B cell (primary cell): ENCODE results near the gene UQCRH. TPM values are rescaled to one million over a fixed set of nuclear protein-coding genes. Genes with fewer than 3 reads are reported as not detected.

Experiments
- ATAC-seq: fragments of 200-7000 bp; cut with Tn5 transposase; one replicate; pipeline ENCODE4 v1.10.0; 2021; ENCODE audit warnings: low read depth, mild to moderate bottlenecking, moderate number of reproducible peaks, moderate library complexity
- CTCF ChIA-PET: fragments of 350-600 bp; sonication (Branson Sonifier 250); formaldehyde crosslinking; loops from one replicate; lab custom pipeline; 2021; ENCODE audit warnings: antibody characterized with exemption, inconsistent platforms; lab: Charles Lee
- POLR2A ChIA-PET: fragments of 350-600 bp; sonication (Branson Sonifier 250); formaldehyde crosslinking; loops from one replicate; lab custom pipeline; 2021; ENCODE audit warnings: antibody characterized with exemption; lab: Charles Lee
- DNase-seq: peaks from one replicate; pipeline ENCODE4 v3.0.0; 2013
- H2AFZ ChIP-seq: 2 replicates; pipeline ENCODE4 v1.6.1; 2012; ENCODE audit warnings: mild to moderate bottlenecking, low read depth, low read length; ENCODE audit not compliant: insufficient read depth, poor library complexity, severe bottlenecking
- H3K27ac ChIP-seq, 2 donors: 1 replicate in 1 of 2; 2 replicates in 1 of 2; pipeline ENCODE4 v1.5.1; 2012 to 2013; ENCODE audit warnings: low read length in 2 of 2, mild to moderate bottlenecking in 2 of 2, moderate library complexity in 1 of 2
- H3K27me3 ChIP-seq, 4 experiments: fragments of 200-600 bp in 1 of 4; sonication (generic) in 1 of 4; replicated peaks in 1 of 4; 1 replicate in 2 of 4; 2 replicates in 2 of 4; pipeline versions ENCODE4 v1.6.1 to v1.7.0; 2013 to 2016; ENCODE audit warnings: low read length in 3 of 4, mild to moderate bottlenecking in 2 of 4, mixed read lengths in 1 of 4, moderate library complexity in 1 of 4; ENCODE audit not compliant: insufficient read depth in 4 of 4, control insufficient read depth in 3 of 4; ENCODE audit errors: control extremely low read depth in 1 of 4
- H3K36me3 ChIP-seq, 2 experiments: replicated peaks in 1 of 2; 1 replicate in 1 of 2; 2 replicates in 1 of 2; pipeline versions ENCODE4 v1.6.1 to v1.7.1; 2013; ENCODE audit warnings: low read length in 1 of 2; ENCODE audit not compliant: insufficient read depth in 2 of 2, control insufficient read depth in 1 of 2; ENCODE audit errors: control extremely low read depth in 1 of 2, extremely low read depth in 1 of 2
- H3K4me1 ChIP-seq, 2 donors: fragments of 200-600 bp in 1 of 2; sonication (generic) in 1 of 2; 1 replicate in 1 of 2; 2 replicates in 1 of 2; pipeline versions ENCODE4 v1.5.1 to v1.6.1; 2013 to 2017; ENCODE audit warnings: low read length in 2 of 2; ENCODE audit not compliant: control insufficient read depth in 2 of 2, insufficient read depth in 2 of 2
- H3K4me2 ChIP-seq: replicated peaks from 2 replicates; pipeline ENCODE3; 2012; ENCODE audit warnings: mild to moderate bottlenecking, low read depth, low read length; ENCODE audit not compliant: poor library complexity, severe bottlenecking
- H3K4me3 ChIP-seq, 5 experiments: fragments of 200-600 bp in 1 of 5; sonication (generic) in 1 of 5; 1 replicate in 3 of 5; 2 replicates in 2 of 5; pipeline versions ENCODE4 v1.5.1 to v1.7.0; 2011 to 2016; ENCODE audit warnings: low read length in 4 of 5, mild to moderate bottlenecking in 4 of 5, low read depth in 2 of 5, control low read depth in 1 of 5, moderate library complexity in 1 of 5; ENCODE audit not compliant: insufficient read depth in 1 of 5; ENCODE audit errors: control extremely low read depth in 1 of 5, extremely low read depth in 1 of 5
- H3K79me2 ChIP-seq: fragments of 200-600 bp; sonication (generic); one replicate; pipeline ENCODE4 v1.6.0; 2016; ENCODE audit warnings: low read length; ENCODE audit not compliant: control insufficient read depth, insufficient read depth
- H3K9ac ChIP-seq: fragments of 200-600 bp; sonication (generic); 2 replicates; pipeline ENCODE4 v1.6.1; 2017; ENCODE audit warnings: mild to moderate bottlenecking, low read length, moderate library complexity
- H3K9me3 ChIP-seq, 3 donors: one replicate each; pipeline versions ENCODE4 v1.6.1 to v1.7.1; 2013; ENCODE audit warnings: low read length in 2 of 3; ENCODE audit not compliant: control insufficient read depth in 2 of 3, insufficient read depth in 1 of 3; ENCODE audit errors: control extremely low read depth in 1 of 3
- H4K20me1 ChIP-seq: 2 replicates; pipeline ENCODE4 v1.6.0; 2012; ENCODE audit warnings: mild to moderate bottlenecking, low read length; ENCODE audit not compliant: insufficient read depth, control insufficient read depth, poor library complexity, severe bottlenecking
- H3K27ac Mint-ChIP-seq: one replicate; pipeline ENCODE4 v1.8.0; 2021; ENCODE audit warnings: mixed read lengths
- H3K27me3 Mint-ChIP-seq: one replicate; pipeline ENCODE4 v1.8.0; 2021; ENCODE audit warnings: mixed read lengths
- H3K4me1 Mint-ChIP-seq: one replicate; pipeline ENCODE4 v1.8.0; 2021; ENCODE audit warnings: mixed read lengths
- H3K4me3 Mint-ChIP-seq: one replicate; pipeline ENCODE4 v1.8.0; 2021; ENCODE audit warnings: mixed read lengths
- H3K9me3 Mint-ChIP-seq: one replicate; pipeline ENCODE4 v1.8.0; 2022; ENCODE audit warnings: mixed read lengths; ENCODE audit not compliant: insufficient read depth
- CTCF ChIP-seq: fragments of 200-600 bp; IDR thresholded peaks from one replicate; pipeline ENCODE4 v1.8.0; 2022; ENCODE audit warnings: antibody characterized with exemption, mild to moderate bottlenecking
- EZH2 ChIP-seq: IDR thresholded peaks from 2 replicates; pipeline ENCODE4 v1.6.1; 2012; ENCODE audit warnings: borderline replicate concordance, low read depth, mild to moderate bottlenecking, moderate library complexity, low read length; ENCODE audit not compliant: insufficient read depth, poor library complexity, severe bottlenecking
- WGBS: methylation state at CpG from one replicate; pipeline ENCODE4 v1.1.5; 2013; ENCODE audit warnings: missing lambda C conversion rate; ENCODE audit not compliant: insufficient coverage; 5-methylcytosine and 5-hydroxymethylcytosine counted together
- intact Hi-C: fragments of 100-400 bp; cut with micrococcal nuclease; formaldehyde crosslinking; loops from one replicate; pipeline ENCODE4 v1.10.0; 2022
- polyA plus RNA-seq: library from polyadenylated mRNA; depleted of rRNA; stranded (reverse); fragments of >200 nt; gene quantifications from 2 replicates; pipeline ENCODE4 v1.2.3, GENCODE V29; 2012
- total RNA-seq, 2 donors: library from RNA; stranded (reverse); fragments of 120-200 nt in 1 of 2; gene quantifications; 1 replicate in 1 of 2; 2 replicates in 1 of 2; pipeline versions ENCODE4 v1.2.3 to v1.2.4, GENCODE V29; 2013 to 2022

Gene UQCRH
- total and polyA plus RNA-seq, 2 donors (not counting 1 experiment from before 2014, with no cell fraction given) = 146 to 310 TPM

GRCh38 chr1:46362158-46362557 lies 58.7 kb downstream of the UQCRH start:
- Histone ChIP-seq H3K79me2 (no peaks in the 10 kb centered on the region), H3K4me1 (no peaks in the 10 kb centered on the region), H3K36me3 (peaks cover 14 to 58% of the 10 kb centered on the region in 2 experiments), H3K9ac (no peak overlapping the region), H3K27me3 (no peaks in the 10 kb centered on the region), H2AFZ (no peak overlapping the region), H3K9me3 (no peaks in the 10 kb centered on the region), H3K4me3 (no peak overlapping the region), H3K27ac (no peak overlapping the region), H3K4me2 (no peak overlapping the region), H4K20me1 (no peaks in the 10 kb centered on the region)
- ChIA-PET POLR2A (no interaction called here), CTCF (no interaction called here)
- 100% methylated on average over 2 of the region's 3 CpGs for WGBS
- intact Hi-C loops = no loop called here
- TF ChIP-seq CTCF (no peak), EZH2 (no peak)
- Mint-ChIP-seq H3K4me3 (no peak overlapping the region), H3K27ac (no peak overlapping the region), H3K27me3 (no peaks in the 10 kb centered on the region), H3K9me3 (no peaks in the 10 kb centered on the region), H3K4me1 (no peaks in the 10 kb centered on the region)
- ATAC-seq (no peak), DNase-seq (no peak)

- no peaks in the 10 kb centered on the region for H3K9me3 ChIP-seq
- no peaks in the 10 kb centered on the region for H3K79me2 ChIP-seq
- ATAC-seq (no peak), DNase-seq (no peak)
- TF ChIP-seq CTCF = no peak
- no peak for TF ChIP-seq EZH2
- H2AFZ ChIP-seq = no peak overlapping the region
- POLR2A ChIA-PET = no interaction called here
- no peak overlapping the region for H3K9ac ChIP-seq
- intact Hi-C loops = no loop called here
- no peak overlapping the region for H3K4me3 ChIP-seq
- H3K27ac ChIP-seq = no peak overlapping the region
- WGBS = 96% methylated on average over 5 of the region's 5 CpGs
- H3K36me3 ChIP-seq = peaks cover 14 to 55% of the 10 kb centered on the region in 2 experiments
- H3K9me3 Mint-ChIP-seq = no peaks in the 10 kb centered on the region
- H3K4me1 Mint-ChIP-seq = no peaks in the 10 kb centered on the region
- H3K27me3 Mint-ChIP-seq = no peaks in the 10 kb centered on the region
- no peak overlapping the region for H3K27ac Mint-ChIP-seq
- no peaks in the 10 kb centered on the region for H3K4me1 ChIP-seq
- CTCF ChIA-PET = no interaction called here
- H4K20me1 ChIP-seq = no peaks in the 10 kb centered on the region
- no peak overlapping the region for H3K4me2 ChIP-seq
- no peaks in the 10 kb centered on the region for H3K27me3 ChIP-seq
- H3K4me3 Mint-ChIP-seq = no peak overlapping the region
Observed at GRCh38 chr1:46363121-46363520, 59.6 kb downstream of the UQCRH start.
